DOHH2 (cell line): ENCODE results near the gene TNFRSF13B.
A peak's percentile ranks its signal among the peaks of the same experiment; 100 is the strongest.

ENCODE experiments used
- H3F3A ChIP-seq: fragments of 200-600 bp; sonication (generic), shearing (Covaris generic); 2 replicates; pipeline ENCODE4 v1.6.0; 2016; ENCODE audit warnings: antibody characterized with exemption, mild to moderate bottlenecking; ENCODE audit not compliant: control insufficient read depth, insufficient read depth
- H3K27ac ChIP-seq: fragments of 200-600 bp; sonication (generic); 2 replicates; pipeline ENCODE4 v1.5.1; 2014; ENCODE audit warnings: low read depth, mild to moderate bottlenecking, low read length, moderate library complexity
- H3K27me3 ChIP-seq: fragments of 200-600 bp; sonication (generic); 2 replicates; pipeline ENCODE4 v1.6.1; 2014; ENCODE audit warnings: mild to moderate bottlenecking, low read length, mixed read lengths; ENCODE audit not compliant: control insufficient read depth
- H3K36me3 ChIP-seq: fragments of 200-600 bp; sonication (generic); 2 replicates; pipeline ENCODE4 v1.6.1; 2014; ENCODE audit warnings: mild to moderate bottlenecking, low read length, moderate library complexity, mixed read lengths; ENCODE audit not compliant: control insufficient read depth
- H3K4me1 ChIP-seq: fragments of 200-600 bp; sonication (generic); 2 replicates; pipeline ENCODE4 v1.6.1; 2014; ENCODE audit warnings: mild to moderate bottlenecking, low read length, mixed read lengths; ENCODE audit not compliant: control insufficient read depth
- H3K4me2 ChIP-seq: fragments of 200-600 bp; sonication (generic); 2 replicates; pipeline ENCODE4 v1.6.0; 2014; ENCODE audit warnings: mild to moderate bottlenecking, low read length, moderate library complexity
- H3K4me3 ChIP-seq: fragments of 200-600 bp; sonication (generic); 2 replicates; pipeline ENCODE4 v1.5.1; 2014; ENCODE audit warnings: mild to moderate bottlenecking, low read length, mixed read lengths
- H3K79me2 ChIP-seq: fragments of 200-600 bp; sonication (generic); 2 replicates; pipeline ENCODE4 v1.6.1; 2014; ENCODE audit warnings: mild to moderate bottlenecking, low read length, mixed read lengths; ENCODE audit not compliant: control insufficient read depth
- H3K9me2 ChIP-seq: fragments of 200-600 bp; sonication (generic); replicated peaks from 2 replicates; pipeline ENCODE4 v1.6.1; 2014; ENCODE audit warnings: mild to moderate bottlenecking, low read length, mixed read lengths; ENCODE audit not compliant: control insufficient read depth
- H3K9me3 ChIP-seq: fragments of 200-600 bp; sonication (generic); 2 replicates; pipeline ENCODE4 v1.6.1; 2014; ENCODE audit warnings: antibody characterized with exemption, low read length, mixed read lengths; ENCODE audit not compliant: control insufficient read depth, insufficient read depth
- H4K20me1 ChIP-seq: fragments of 200-600 bp; sonication (generic); 2 replicates; pipeline ENCODE4 v1.6.0; 2014; ENCODE audit warnings: low read depth, mild to moderate bottlenecking, antibody characterized with exemption, low read length, moderate library complexity; ENCODE audit not compliant: control insufficient read depth, insufficient read depth
- EZH2phosphoT487 ChIP-seq: fragments of 200-600 bp; sonication (generic); IDR thresholded peaks from 2 replicates; pipeline ENCODE4 v1.6.1; 2017; ENCODE audit warnings: borderline replicate concordance, mild to moderate bottlenecking, antibody characterized with exemption, low read length, moderate library complexity, mixed read lengths
- TF ChIP-seq, protein P1 (sequence below): fragments of 200-600 bp; sonication (generic); IDR thresholded peaks from one replicate; pipeline ENCODE4 v1.5.1; 2014; ENCODE audit warnings: antibody characterized with exemption, mild to moderate bottlenecking, low read depth, low read length; ENCODE audit not compliant: poor library complexity, severe bottlenecking

TNFRSF13B gene

DNA sequence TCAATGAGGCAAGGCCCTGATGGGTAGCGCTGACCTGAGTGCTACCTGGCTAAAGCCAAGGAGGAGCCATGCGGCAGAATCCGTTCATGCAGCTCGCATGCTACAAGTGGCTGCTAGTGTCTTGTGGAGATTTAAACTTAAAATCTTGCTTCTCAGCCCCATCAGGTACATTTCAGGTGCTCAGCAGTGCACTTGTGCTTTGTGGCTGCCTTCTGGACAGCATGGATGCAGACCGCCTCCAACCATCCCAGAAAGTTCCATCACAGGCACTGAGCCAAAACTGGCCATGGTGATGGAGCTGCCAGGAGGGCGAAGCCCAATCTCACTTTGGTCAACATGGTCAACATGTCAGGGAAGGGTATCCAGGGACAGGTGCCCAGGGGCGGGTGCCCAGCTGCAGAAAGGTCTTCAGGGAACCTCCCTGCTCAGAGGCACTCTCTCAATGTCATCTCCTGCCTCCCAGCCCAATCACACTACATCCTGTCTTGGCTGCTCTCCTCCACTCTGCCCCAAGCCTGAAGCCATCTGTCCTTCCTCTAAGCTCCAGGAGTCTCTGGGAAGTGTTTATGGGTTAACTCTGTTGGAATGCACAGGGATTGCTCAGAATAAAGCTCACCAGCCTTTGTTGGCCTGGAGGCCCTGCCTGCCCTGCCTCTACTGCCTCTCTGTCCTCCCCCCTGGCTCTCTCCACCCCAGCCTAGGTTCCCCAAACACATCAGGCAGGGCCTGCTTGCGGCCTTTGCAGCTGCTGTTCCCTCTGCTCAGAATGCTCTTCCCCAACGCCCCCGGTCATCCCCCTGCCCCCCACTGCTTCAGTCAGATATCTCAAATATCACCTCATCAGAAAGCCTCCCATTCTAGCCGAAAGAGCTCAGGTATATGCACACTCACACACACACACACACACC lies 18.3 kb upstream of the TNFRSF13B start:
- Histone ChIP-seq H4K20me1 (no peaks in the 10 kb centered on the region), H3F3A (peaks cover 10% of the 10 kb centered on the region), H3K27me3 (no peaks in the 10 kb centered on the region), H3K4me2 (peak overlapping the region; percentile 73), H3K36me3 (no peaks in the 10 kb centered on the region), H3K4me3 (peak overlapping the region; percentile 65), H3K79me2 (no peaks in the 10 kb centered on the region), H3K4me1 (peaks cover 56% of the 10 kb centered on the region), H3K27ac (peak overlapping the region; percentile 70; the same call in 1 of the 2 replicates), H3K9me2 (no peaks in the 10 kb centered on the region), H3K9me3 (no peaks in the 10 kb centered on the region)
- no peak for TF ChIP-seq EZH2phosphoT487
- TF ChIP-seq, protein P1, sequence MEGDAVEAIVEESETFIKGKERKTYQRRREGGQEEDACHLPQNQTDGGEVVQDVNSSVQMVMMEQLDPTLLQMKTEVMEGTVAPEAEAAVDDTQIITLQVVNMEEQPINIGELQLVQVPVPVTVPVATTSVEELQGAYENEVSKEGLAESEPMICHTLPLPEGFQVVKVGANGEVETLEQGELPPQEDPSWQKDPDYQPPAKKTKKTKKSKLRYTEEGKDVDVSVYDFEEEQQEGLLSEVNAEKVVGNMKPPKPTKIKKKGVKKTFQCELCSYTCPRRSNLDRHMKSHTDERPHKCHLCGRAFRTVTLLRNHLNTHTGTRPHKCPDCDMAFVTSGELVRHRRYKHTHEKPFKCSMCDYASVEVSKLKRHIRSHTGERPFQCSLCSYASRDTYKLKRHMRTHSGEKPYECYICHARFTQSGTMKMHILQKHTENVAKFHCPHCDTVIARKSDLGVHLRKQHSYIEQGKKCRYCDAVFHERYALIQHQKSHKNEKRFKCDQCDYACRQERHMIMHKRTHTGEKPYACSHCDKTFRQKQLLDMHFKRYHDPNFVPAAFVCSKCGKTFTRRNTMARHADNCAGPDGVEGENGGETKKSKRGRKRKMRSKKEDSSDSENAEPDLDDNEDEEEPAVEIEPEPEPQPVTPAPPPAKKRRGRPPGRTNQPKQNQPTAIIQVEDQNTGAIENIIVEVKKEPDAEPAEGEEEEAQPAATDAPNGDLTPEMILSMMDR, result no peak

DNA sequence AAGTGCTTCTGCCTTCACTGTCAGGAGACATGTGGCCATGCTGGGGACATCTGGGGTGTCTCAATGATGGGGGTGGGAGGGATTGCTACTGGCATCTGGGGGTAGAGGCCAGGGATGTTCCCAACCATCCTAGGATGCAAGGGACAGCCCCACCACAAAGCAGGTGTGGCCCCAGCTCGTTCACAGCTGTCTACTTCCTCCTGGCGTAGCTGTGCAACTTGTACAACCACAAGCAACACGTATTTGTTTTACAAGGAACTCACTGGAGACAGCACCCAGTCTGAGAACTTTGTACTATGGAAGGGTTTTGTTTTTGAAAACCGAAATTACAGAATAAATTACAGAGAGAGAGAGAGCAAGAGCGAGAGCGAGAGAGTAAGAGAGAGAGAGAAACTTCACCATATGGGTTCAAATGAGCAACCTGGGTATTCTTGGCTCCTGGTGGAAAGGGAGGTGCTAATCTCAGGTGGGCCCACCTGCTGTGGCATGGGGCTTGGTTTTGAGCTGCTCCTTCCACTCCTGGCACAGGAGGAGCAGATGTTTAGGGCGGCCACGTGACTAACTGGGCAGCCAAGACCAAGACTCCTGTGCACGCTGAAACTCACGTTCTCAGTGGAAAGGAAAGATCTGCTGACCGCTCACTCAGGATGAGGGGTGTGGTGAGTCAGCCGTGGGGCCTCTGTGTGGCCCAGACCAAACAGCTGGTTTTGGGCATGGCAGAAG lies 17.5 kb upstream of the TNFRSF13B start:
- TF ChIP-seq, protein P1, result no peak
- no peak for TF ChIP-seq EZH2phosphoT487
- no peaks in the 10 kb centered on the region for H3K27me3 ChIP-seq
- H3K9me2 ChIP-seq, result no peaks in the 10 kb centered on the region
- H3K4me3 ChIP-seq, result peak overlapping the region; percentile 65
- peak overlapping the region; percentile 70 for H3K27ac ChIP-seq
- H3K4me2 ChIP-seq, result peak overlapping the region; percentile 73
- H3K4me1 ChIP-seq, result peaks cover 56% of the 10 kb centered on the region
- peaks cover 10% of the 10 kb centered on the region for H3F3A ChIP-seq
- no peaks in the 10 kb centered on the region for H3K9me3 ChIP-seq
- no peaks in the 10 kb centered on the region for H4K20me1 ChIP-seq
- H3K79me2 ChIP-seq, result no peaks in the 10 kb centered on the region
- H3K36me3 ChIP-seq, result no peaks in the 10 kb centered on the region

DNA sequence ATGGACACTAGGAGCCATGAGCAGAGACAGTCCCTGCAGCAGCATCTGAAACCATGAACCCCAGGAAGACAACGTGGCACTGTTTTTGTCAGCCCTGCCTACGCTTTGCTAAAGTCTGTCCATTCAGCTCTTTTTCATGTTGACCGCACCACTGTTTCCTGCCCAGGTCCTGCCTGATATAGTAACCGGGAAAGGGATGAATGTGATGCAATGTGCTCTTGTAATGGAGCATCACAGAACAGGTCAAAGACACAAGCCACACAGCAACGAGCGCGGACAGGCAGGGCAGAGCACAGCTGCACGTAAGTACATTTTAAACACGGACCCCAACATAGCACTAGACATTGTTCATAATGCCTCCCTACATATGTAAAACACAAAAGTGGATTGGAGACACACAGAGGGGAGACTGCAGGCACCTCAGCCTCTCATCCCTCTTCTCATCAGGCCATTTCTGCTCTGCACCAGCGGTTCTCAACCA lies 16.9 kb upstream of the TNFRSF13B start:
- H4K20me1 ChIP-seq, result no peaks in the 10 kb centered on the region
- no peaks in the 10 kb centered on the region for H3K27me3 ChIP-seq
- peak overlapping the region; percentile 73 for H3K4me2 ChIP-seq
- no peaks in the 10 kb centered on the region for H3K79me2 ChIP-seq
- H3K9me2 ChIP-seq, result no peaks in the 10 kb centered on the region
- TF ChIP-seq EZH2phosphoT487, result no peak
- TF ChIP-seq, protein P1, result no peak
- H3K36me3 ChIP-seq, result no peaks in the 10 kb centered on the region
- H3K9me3 ChIP-seq, result no peaks in the 10 kb centered on the region
- H3K4me3 ChIP-seq, result peak overlapping the region; percentile 65
- peak overlapping the region; percentile 70 for H3K27ac ChIP-seq
- H3F3A ChIP-seq, result peaks cover 10% of the 10 kb centered on the region
- H3K4me1 ChIP-seq, result peaks cover 56% of the 10 kb centered on the region
